ENCODE results near the gene PCSK6.
A peak's percentile ranks its signal among the peaks of the same experiment; 100 is the strongest.

Gene PCSK6

DNA sequence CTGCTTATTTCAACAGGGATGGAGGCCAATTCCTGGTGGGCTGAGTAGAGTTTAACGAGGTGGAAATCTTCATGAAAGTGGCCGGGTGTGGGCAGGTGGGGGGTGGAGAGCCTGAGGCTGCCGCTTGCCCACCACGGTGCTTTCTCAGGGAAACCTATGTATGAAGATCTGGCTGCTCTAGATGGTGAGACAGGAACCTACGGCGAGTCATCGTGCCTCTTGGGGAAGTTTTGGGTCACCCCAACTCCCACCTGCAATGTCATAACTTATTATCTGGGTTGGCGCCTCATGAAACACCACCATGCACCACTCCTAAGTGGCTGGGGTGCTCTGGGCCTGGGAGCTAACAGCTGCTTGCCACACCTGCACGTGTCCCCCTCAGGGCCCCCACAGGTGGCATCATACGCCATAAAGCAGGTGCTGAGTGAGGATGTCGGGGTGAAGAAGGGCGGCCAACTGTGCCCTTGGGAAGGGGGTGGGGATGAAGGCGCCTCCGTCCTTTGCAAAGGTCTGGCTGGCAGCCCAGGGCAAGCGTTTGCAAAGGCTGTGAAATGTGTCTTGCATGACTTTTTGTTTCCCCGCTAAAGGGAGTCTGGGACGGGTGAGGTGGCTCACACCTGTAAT lies 166.5 kb downstream of the PCSK6 start:
- Histone ChIP-seq H3K27me3 (replicated peaks) (peaks cover 2% of the 10 kb centered on the region), H3K4me3 (ENCODE audit: low read depth, low read length) (no peak overlapping the region), H3K36me3 (replicated peaks) (no peaks in the 10 kb centered on the region), H3K27ac (no peak overlapping the region)
- in situ Hi-C loops (cut with HindIII; ENCODE audit: low pct_ligation_motif_present, low sequenced_read_pairs) = no loop called here
- no peak for TF ChIP-seq CTCF (IDR thresholded peaks at IDR 0.05; ENCODE audit: low read depth, low read length, missing control alignments)
- DNase-seq = no peak

- Histone ChIP-seq H3K36me3 (replicated peaks) (no peaks in the 10 kb centered on the region), H3K27ac (no peak overlapping the region), H3K4me3 (ENCODE audit: low read depth, low read length) (no peak overlapping the region), H3K27me3 (replicated peaks) (peaks cover 2% of the 10 kb centered on the region)
- in situ Hi-C loops (cut with HindIII; ENCODE audit: low pct_ligation_motif_present, low sequenced_read_pairs) = no loop called here
- TF ChIP-seq CTCF (IDR thresholded peaks at IDR 0.05; ENCODE audit: low read depth, low read length, missing control alignments) = no peak
- no peak for DNase-seq
Observed at GRCh38 chr15:101322016-101322695, 167.4 kb downstream of the PCSK6 start.

- Histone ChIP-seq H3K4me3 (ENCODE audit: low read depth, low read length) (no peak overlapping the region), H3K27me3 (replicated peaks) (peaks cover 2% of the 10 kb centered on the region), H3K36me3 (replicated peaks) (no peaks in the 10 kb centered on the region), H3K27ac (no peak overlapping the region)
- in situ Hi-C loops (cut with HindIII; ENCODE audit: low pct_ligation_motif_present, low sequenced_read_pairs) = no loop called here
- peak; percentile 53 for DNase-seq
- TF ChIP-seq CTCF (IDR thresholded peaks at IDR 0.05; ENCODE audit: low read depth, low read length, missing control alignments) = peak; percentile 35
Observed at GRCh38 chr15:101320501-101321052, 168.9 kb downstream of the PCSK6 start.

GRCh38 chr15:101318839-101319238 lies 170.7 kb downstream of the PCSK6 start:
- in situ Hi-C loops (cut with HindIII; ENCODE audit: low pct_ligation_motif_present, low sequenced_read_pairs) = no loop called here
- no peak overlapping the region for H3K4me3 ChIP-seq (ENCODE audit: low read depth, low read length)
- no peak overlapping the region for H3K27ac ChIP-seq
- H3K36me3 ChIP-seq (replicated peaks) = no peaks in the 10 kb centered on the region
- DNase-seq = no peak
- H3K27me3 ChIP-seq (replicated peaks) = peaks cover 2% of the 10 kb centered on the region
- no peak for TF ChIP-seq CTCF (IDR thresholded peaks at IDR 0.05; ENCODE audit: low read depth, low read length, missing control alignments)

DNA sequence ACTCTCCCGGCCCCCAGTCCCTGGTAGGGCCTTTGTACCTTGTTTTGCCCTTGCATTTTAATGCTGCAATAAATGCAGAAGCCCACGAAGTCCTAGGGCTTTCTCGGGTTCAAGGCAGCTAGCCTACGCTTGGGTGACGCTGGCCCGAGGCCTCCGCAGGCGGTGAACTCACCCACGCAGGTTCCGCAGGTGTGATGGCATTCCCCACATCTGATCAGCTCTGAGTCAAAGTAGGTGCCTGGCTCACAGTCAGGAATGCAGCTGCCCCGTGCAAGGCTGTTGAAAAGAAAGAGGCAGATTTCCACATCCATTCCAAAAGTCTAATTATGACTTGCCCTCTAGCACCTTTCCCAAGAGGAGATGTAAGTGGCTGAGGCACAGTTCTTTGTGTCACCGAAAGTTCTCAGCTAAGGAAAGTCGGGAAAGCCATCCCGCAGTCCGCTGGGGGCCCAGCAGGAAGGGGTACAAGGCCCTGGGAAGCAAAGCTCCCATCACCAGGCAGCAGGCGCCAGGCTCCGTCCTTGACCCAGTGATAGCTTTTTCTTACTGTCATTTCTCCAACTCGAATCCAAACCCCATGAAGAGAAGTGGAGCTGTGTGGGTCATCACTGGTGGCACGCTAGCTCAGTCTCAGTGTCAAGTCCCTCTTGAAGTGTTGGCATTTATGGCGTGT lies 171.2 kb downstream of the PCSK6 start:
- TF ChIP-seq CTCF (IDR thresholded peaks at IDR 0.05; ENCODE audit: low read depth, low read length, missing control alignments) = no peak
- H3K36me3 ChIP-seq (replicated peaks) = no peaks in the 10 kb centered on the region
- no peak overlapping the region for H3K4me3 ChIP-seq (ENCODE audit: low read depth, low read length)
- in situ Hi-C loops (cut with HindIII; ENCODE audit: low pct_ligation_motif_present, low sequenced_read_pairs) = no loop called here
- no peak overlapping the region for H3K27ac ChIP-seq
- H3K27me3 ChIP-seq (replicated peaks) = peaks cover 2% of the 10 kb centered on the region
- DNase-seq = no peak

Data from brain microvascular endothelial cell (primary cell).